K562 (cell line): Measurements from ENCODE around the gene OR2B2. TPM values are rescaled to one million over a fixed set of nuclear protein-coding genes. Genes with fewer than 3 reads are reported as not detected.
"Not testable (repeated sequence)": the region's sequence is repeated elsewhere in the genome, so short reads cannot be mapped to it uniquely, and the experiment has no call there.

Source experiments
- ATAC-seq: fragments of 200-7000 bp; cut with Tn5 transposase; 3 replicates; pipeline ENCODE4 v1.9.1; 2020; ENCODE audit warnings: moderate library complexity
- BruUV-seq: library from RNA; stranded (reverse); fragments of 400-500 nt; replicated peaks from 2 replicates; lab custom pipeline; 2021; lab: Mats Ljungman, UMichigan
- CTCF ChIA-PET: fragments of 300-600 bp; formaldehyde crosslinking; extraction: SDS; loops from one replicate; lab custom pipeline; 2021; ENCODE audit warnings: low intra/inter-chr PET ratio; lab: Yijun Ruan, JAX
- POLR2A ChIA-PET: fragments of 300-600, 350-650 bp; sonication (Branson Sonifier 250); formaldehyde crosslinking; extraction: SDS; loops from one replicate; lab custom pipeline; 2021; ENCODE audit warnings: antibody characterized with exemption, inconsistent platforms; lab: Yijun Ruan, JAX
- DNase-seq, 4 experiments: peaks; one replicate each; pipeline versions ENCODE4 v3.0.0 to v3.0.0-alpha.2; 2011 to 2018; ENCODE audit warnings: low spot score in 3 of 4, mixed read lengths in 3 of 4; ENCODE audit errors: extremely low read depth in 1 of 4
- FAIRE-seq: peaks from 2 replicates; lab custom pipeline; 2011; peaks lifted over from hg19 to GRCh38; lab: Jason Lieb, UNC
- H2AFZ ChIP-seq: 2 replicates; pipeline ENCODE4 v1.6.0; 2011; ENCODE audit warnings: low read depth, low read length, control low read depth, inconsistent platforms
- H3K27ac ChIP-seq: fragments of 200-600 bp; 3 replicates; pipeline ENCODE4 v1.8.0; 2011; ENCODE audit warnings: low read depth, mild to moderate bottlenecking, control low read depth, inconsistent platforms, low read length, moderate library complexity, mixed read lengths; ENCODE audit errors: extremely low read depth
- H3K27me3 ChIP-seq, 2 experiments: fragments of 300-600 bp in 1 of 2; 2 replicates in 1 of 2; 3 replicates in 1 of 2; pipeline versions ENCODE4 v1.6.0 to v1.8.0; 2011; ENCODE audit warnings: inconsistent platforms in 2 of 2, low read length in 2 of 2, mild to moderate bottlenecking in 1 of 2, mixed read lengths in 1 of 2, moderate library complexity in 1 of 2; ENCODE audit not compliant: control insufficient read depth in 2 of 2, insufficient read depth in 2 of 2
- H3K36me3 ChIP-seq: fragments of 300-600 bp; 3 replicates; pipeline ENCODE4 v1.8.0; 2011; ENCODE audit warnings: mild to moderate bottlenecking, low read length, inconsistent platforms; ENCODE audit not compliant: control insufficient read depth, insufficient read depth
- H3K4me1 ChIP-seq, 2 experiments: fragments of 200-600 bp in 1 of 2; replicated peaks in 1 of 2; 2 replicates in 1 of 2; 3 replicates in 1 of 2; pipeline versions ENCODE4 v1.5.1 to v1.8.0; 2011; ENCODE audit warnings: inconsistent platforms in 2 of 2, low read length in 2 of 2, mild to moderate bottlenecking in 1 of 2, mixed read lengths in 1 of 2, moderate library complexity in 1 of 2; ENCODE audit not compliant: control insufficient read depth in 2 of 2, insufficient read depth in 2 of 2
- H3K4me2 ChIP-seq: 2 replicates; pipeline ENCODE4 v1.6.1; 2011; ENCODE audit warnings: low read length, control low read depth, inconsistent platforms, mixed read lengths; ENCODE audit not compliant: insufficient read depth
- H3K4me3 ChIP-seq: fragments of 200-600 bp; sonication (generic), shearing (Covaris generic); 2 replicates; pipeline ENCODE4 v1.5.1; 2016; ENCODE audit warnings: control low read depth, inconsistent platforms
- H3K79me2 ChIP-seq: fragments of 200-600 bp; 3 replicates; pipeline ENCODE4 v1.8.0; 2011; ENCODE audit warnings: low read length, inconsistent platforms; ENCODE audit not compliant: control insufficient read depth, insufficient read depth
- H3K9ac ChIP-seq, 2 experiments: 2 replicates each; pipeline versions ENCODE4 v1.6.0 to v1.6.1; 2011; ENCODE audit warnings: low read depth in 2 of 2, low read length in 2 of 2, control low read depth in 1 of 2, inconsistent platforms in 1 of 2, mild to moderate bottlenecking in 1 of 2, mixed read lengths in 1 of 2; ENCODE audit not compliant: insufficient read depth in 1 of 2
- H3K9me1 ChIP-seq: one replicate; pipeline ENCODE4 v1.6.0; 2011; ENCODE audit warnings: inconsistent platforms, mild to moderate bottlenecking, low read length, moderate library complexity; ENCODE audit not compliant: control insufficient read depth, insufficient read depth
- H3K9me3 ChIP-seq: replicated peaks from 2 replicates; pipeline ENCODE4 v1.5.1; 2011; ENCODE audit warnings: low read depth, low read length, inconsistent platforms; ENCODE audit not compliant: control insufficient read depth, insufficient read depth
- H4K20me1 ChIP-seq: replicated peaks from 2 replicates; pipeline ENCODE4 v1.6.1; 2011; ENCODE audit warnings: low read length, inconsistent platforms, mixed read lengths; ENCODE audit not compliant: control insufficient read depth, insufficient read depth
- HMGN3 ChIP-seq: IDR thresholded peaks from 2 replicates; pipeline ENCODE4 v1.6.1; 2011; ENCODE audit warnings: borderline replicate concordance, low read depth, mild to moderate bottlenecking, mixed read lengths, low read length; ENCODE audit not compliant: insufficient read length; ENCODE audit errors: extremely low read depth
- L3MBTL2 ChIP-seq: fragments of 450-650 bp; IDR thresholded peaks from 2 replicates; pipeline ENCODE4 v1.6.1; 2016; ENCODE audit warnings: mild to moderate bottlenecking, moderate library complexity
- POLR2A ChIP-seq: fragments of 450-650 bp; conservative IDR thresholded peaks from 2 replicates; pipeline ENCODE4 v1.6.1; 2016
- RBM14 ChIP-seq: fragments of 200-400 bp; formaldehyde crosslinking; IDR thresholded peaks from 2 replicates; pipeline ENCODE4 v1.6.1; 2018; ENCODE audit warnings: low read depth, mild to moderate bottlenecking, low read length, moderate library complexity, borderline replicate concordance; ENCODE audit not compliant: insufficient read depth
- SNIP1 ChIP-seq: fragments of 450-650 bp; IDR thresholded peaks from 2 replicates; pipeline ENCODE4 v1.7.1; 2017; ENCODE audit warnings: low read depth, mild to moderate bottlenecking
- SNRNP70 ChIP-seq: fragments of 200-400 bp; formaldehyde crosslinking; optimal IDR thresholded peaks from 2 replicates; pipeline ENCODE3; 2017; ENCODE audit warnings: low read depth, low read length
- ZNF23 ChIP-seq: fragments of 250-450 bp; sonication (Bioruptor Pico); IDR thresholded peaks from 2 replicates; pipeline ENCODE4 v1.4.0; 2020; ENCODE audit warnings: mild to moderate bottlenecking
- WGBS: fragments of 100-300 bp; shearing (Covaris generic); methylation state at CpG from one replicate; pipeline ENCODE4 v1.1.6; 2016; ENCODE audit warnings: low coverage, mixed read lengths; ENCODE audit not compliant: insufficient coverage; ENCODE audit errors: missing lambda C conversion rate; 5-methylcytosine and 5-hydroxymethylcytosine counted together
- in situ Hi-C: fragments of 300-500 bp; cut with MboI; formaldehyde crosslinking; loops from 4 replicates; pipeline ENCODE4 v1.15.0; 2018; ENCODE audit warnings: inconsistent platforms, mixed read lengths
- intact Hi-C: fragments of 100-400 bp; cut with micrococcal nuclease; formaldehyde crosslinking; loops from 2 replicates; pipeline ENCODE4 v1.14.2; 2022
- polyA plus RNA-seq, 8 experiments: library from polyadenylated mRNA; depleted of rRNA in 4 of 8; stranded (reverse) in 5 of 8; unstranded in 3 of 8; fragments of >200 nt; fragmentation: Nextera tagmentation in 2 of 8; fragmentation: Illumina TruSeq in 1 of 8; extraction: Ambion mirVana in 2 of 8; extraction: Trizol in 1 of 8; gene quantifications; 2 replicates each; pipeline versions ENCODE4 v1.2.1 to v1.2.3, GENCODE V29; 2011 to 2014; ENCODE audit warnings: inconsistent platforms in 1 of 8, missing spikeins in 1 of 8
- total RNA-seq, 7 experiments: library from RNA; depleted of rRNA in 6 of 7; stranded (reverse); fragments of >200 nt in 6 of 7; fragmentation: Illumina TruSeq in 2 of 7; extraction: Trizol in 2 of 7; gene quantifications; 2 replicates each; pipeline versions ENCODE4 v1.2.1 to v1.2.3, GENCODE V29; 2011 to 2021; ENCODE audit warnings: low replicate concordance in 1 of 7
- TF ChIP-seq, protein P1 (sequence below), 2 experiments: fragments of 450-650 bp; IDR thresholded peaks; 2 replicates each; pipeline ENCODE4 v1.6.1; 2016; ENCODE audit warnings: mild to moderate bottlenecking in 2 of 2, borderline replicate concordance in 1 of 2, low read depth in 1 of 2, moderate library complexity in 1 of 2

The OR2B2 gene
- total and polyA plus RNA-seq, 9 of the 15 experiments (the other 6 are each of a cell fraction or from before 2014, with no cell fraction given): 0.24 TPM; not detected in 8

- H3K9me3 ChIP-seq, BruUV-seq, H3K27ac ChIP-seq, H3K4me2 ChIP-seq, H3K4me3 ChIP-seq, H4K20me1 ChIP-seq, CTCF ChIA-PET, DNase-seq, H2AFZ ChIP-seq, ATAC-seq, H3K79me2 ChIP-seq, FAIRE-seq, in situ Hi-C loops, intact Hi-C loops, H3K27me3 ChIP-seq, H3K9ac ChIP-seq, H3K4me1 ChIP-seq, H3K9me1 ChIP-seq: not testable (repeated sequence)
- POLR2A ChIA-PET: interaction anchor here (0.5 to 1.1 kb wide), 3 partner anchors 13 to 1761 kb away, joined by 3 read pairs; partner anchors contain the start of gene OR2B6
- peak; percentile 19; the same call in 1 of the 2 replicates for TF ChIP-seq POLR2A
- 90% methylated on average over 6 of the region's 6 CpGs for WGBS
- peaks cover 64% of the 10 kb centered on the region for H3K36me3 ChIP-seq
These were observed 30.9 kb upstream of the OR2B2 start for GRCh38 chr6:27943072-27943471.

- in situ Hi-C loops: no loop called here
- no peaks in the 10 kb centered on the region for H3K27me3 ChIP-seq
- ChIA-PET POLR2A (no interaction called here), CTCF (no interaction called here)
- BruUV-seq: no TSS peak
- no peaks in the 10 kb centered on the region for H3K9me3 ChIP-seq
- no peaks in the 10 kb centered on the region for H4K20me1 ChIP-seq
- ATAC-seq (peak; percentile 84), FAIRE-seq (peak; percentile 79), DNase-seq (peak; percentile 60 to 74 (median 66))
- no peaks in the 10 kb centered on the region for H3K9me1 ChIP-seq
- 13% methylated on average over 1 of the region's 1 CpG for WGBS
- H3K4me3 ChIP-seq: no peak overlapping the region
- peaks cover 64% of the 10 kb centered on the region for H3K36me3 ChIP-seq
- H3K9ac ChIP-seq: no peak overlapping the region
- H3K4me1 ChIP-seq: peaks cover 0 to 4% of the 10 kb centered on the region in 2 experiments; a peak in 2 of 5 replicates
- H2AFZ ChIP-seq: no peak overlapping the region
- no peaks in the 10 kb centered on the region for H3K79me2 ChIP-seq
- no peak overlapping the region for H3K27ac ChIP-seq
- no peak overlapping the region for H3K4me2 ChIP-seq
- intact Hi-C loops: no loop called here
- TF ChIP-seq SNIP1 (no peak), SNRNP70 (no peak), ZNF23 (CRISPR knock-in tag) (no peak), RBM14 (no peak), L3MBTL2 (no peak), HMGN3 (no peak)
- TF ChIP-seq, protein P1, sequence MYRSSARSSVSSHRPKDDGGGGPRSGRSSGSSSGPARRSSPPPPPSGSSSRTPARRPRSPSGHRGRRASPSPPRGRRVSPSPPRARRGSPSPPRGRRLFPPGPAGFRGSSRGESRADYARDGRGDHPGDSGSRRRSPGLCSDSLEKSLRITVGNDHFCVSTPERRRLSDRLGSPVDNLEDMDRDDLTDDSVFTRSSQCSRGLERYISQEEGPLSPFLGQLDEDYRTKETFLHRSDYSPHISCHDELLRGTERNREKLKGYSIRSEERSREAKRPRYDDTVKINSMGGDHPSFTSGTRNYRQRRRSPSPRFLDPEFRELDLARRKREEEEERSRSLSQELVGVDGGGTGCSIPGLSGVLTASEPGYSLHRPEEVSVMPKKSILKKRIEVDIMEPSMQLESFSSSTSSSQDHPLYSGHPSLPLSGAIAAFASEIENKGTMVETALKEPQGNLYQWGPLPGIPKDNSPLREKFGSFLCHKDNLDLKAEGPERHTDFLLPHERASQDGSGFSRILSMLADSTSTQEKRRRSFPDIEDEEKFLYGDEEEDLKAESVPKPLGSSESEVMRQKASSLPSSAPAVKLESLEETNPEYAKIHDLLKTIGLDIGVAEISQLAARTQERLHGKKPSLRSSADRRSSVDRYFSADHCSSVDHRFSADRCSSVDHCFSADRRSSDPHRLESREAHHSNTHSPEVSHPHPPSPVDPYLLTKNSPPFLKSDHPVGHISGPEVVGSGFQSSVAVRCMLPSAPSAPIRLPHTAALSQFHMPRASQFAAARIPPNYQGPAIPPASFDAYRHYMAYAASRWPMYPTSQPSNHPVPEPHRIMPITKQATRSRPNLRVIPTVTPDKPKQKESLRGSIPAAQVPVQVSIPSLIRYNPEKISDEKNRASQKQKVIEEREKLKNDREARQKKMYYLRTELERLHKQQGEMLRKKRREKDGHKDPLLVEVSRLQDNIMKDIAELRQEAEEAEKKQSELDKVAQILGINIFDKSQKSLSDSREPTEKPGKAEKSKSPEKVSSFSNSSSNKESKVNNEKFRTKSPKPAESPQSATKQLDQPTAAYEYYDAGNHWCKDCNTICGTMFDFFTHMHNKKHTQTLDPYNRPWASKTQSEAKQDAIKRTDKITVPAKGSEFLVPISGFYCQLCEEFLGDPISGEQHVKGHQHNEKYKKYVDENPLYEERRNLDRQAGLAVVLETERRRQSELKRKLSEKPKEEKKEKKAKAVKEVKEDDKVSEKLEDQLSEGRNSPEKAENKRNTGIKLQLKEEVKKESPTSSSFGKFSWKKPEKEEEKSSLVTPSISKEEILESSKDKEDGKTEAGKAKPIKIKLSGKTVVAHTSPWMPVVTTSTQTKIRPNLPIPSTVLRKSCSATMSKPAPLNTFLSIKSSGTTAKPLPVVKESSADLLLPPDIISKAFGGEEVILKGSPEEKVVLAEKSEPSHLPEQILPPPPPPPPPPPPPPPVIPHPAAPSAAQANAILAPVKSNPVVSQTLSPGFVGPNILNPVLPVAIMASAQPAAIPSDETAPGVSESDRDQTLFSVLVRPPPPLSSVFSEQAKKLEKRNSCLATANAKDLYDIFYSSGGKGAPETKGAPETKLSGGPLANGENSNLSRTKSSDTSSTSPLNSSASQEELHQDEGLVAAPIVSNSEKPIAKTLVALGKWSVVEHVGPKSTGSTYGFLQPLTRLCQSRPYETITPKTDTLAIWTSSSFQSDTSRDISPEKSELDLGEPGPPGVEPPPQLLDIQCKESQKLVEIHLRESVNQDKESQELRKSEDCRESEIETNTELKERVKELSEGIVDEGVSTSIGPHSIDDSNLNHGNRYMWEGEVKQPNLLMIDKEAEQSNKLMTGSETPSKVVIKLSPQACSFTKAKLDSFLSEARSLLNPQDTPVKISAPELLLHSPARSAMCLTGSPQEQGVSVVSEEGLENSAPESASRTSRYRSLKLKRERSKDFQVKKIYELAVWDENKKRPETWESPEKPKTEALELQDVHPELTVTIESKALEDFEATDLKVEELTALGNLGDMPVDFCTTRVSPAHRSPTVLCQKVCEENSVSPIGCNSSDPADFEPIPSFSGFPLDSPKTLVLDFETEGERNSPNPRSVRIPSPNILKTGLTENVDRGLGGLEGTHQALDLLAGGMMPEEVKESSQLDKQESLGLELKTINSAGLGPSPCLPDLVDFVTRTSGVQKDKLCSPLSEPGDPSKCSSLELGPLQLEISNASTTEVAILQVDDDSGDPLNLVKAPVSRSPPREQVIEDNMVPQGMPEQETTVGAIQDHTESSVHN (IDR thresholded peaks at IDR 0.05; ENCODE audit: borderline replicate concordance in 1 of 2, low read depth in 1 of 2): no peak
These were observed 28.6 kb upstream of the OR2B2 start for GRCh38 chr6:27940766-27941165.
